OCI-LY1 (cell line): Measurements from ENCODE around the gene CACNA1B.

Experiments
- EZH2 ChIP-seq: fragments of 200-600 bp; sonication (generic), shearing (Covaris generic); IDR thresholded peaks from 2 replicates; pipeline ENCODE4 v1.8.0; 2017; ENCODE audit warnings: borderline replicate concordance, mixed run types, mild to moderate bottlenecking, antibody characterized with exemption, low read length, moderate library complexity, mixed read lengths
- TF ChIP-seq, protein P1 (sequence below): fragments of 200-600 bp; sonication (generic), shearing (Covaris generic); IDR thresholded peaks from 2 replicates; pipeline ENCODE4 v1.5.1; 2017; ENCODE audit warnings: mild to moderate bottlenecking, antibody characterized with exemption, low read length, moderate library complexity, mixed read lengths

DNA sequence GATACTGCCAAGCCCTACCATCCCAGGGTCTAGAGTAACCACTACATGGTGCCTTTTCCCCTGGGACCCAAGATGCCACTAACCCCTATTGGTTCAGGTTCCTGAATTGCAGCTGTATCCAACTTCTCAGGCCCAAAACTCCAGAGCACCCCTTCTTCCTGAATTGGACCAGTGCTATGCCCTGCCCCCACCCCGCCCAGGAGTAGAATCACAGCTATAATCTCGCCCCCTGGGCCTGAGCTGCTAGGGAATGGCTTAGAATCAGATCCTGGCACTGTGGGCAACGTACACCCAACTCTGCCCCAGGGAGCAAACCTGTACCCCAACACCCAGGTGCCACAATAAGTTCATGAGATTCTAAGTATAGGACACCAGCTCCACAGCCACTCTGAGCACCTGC is 206.3 kb downstream of the CACNA1B start:
- TF ChIP-seq, protein P1, sequence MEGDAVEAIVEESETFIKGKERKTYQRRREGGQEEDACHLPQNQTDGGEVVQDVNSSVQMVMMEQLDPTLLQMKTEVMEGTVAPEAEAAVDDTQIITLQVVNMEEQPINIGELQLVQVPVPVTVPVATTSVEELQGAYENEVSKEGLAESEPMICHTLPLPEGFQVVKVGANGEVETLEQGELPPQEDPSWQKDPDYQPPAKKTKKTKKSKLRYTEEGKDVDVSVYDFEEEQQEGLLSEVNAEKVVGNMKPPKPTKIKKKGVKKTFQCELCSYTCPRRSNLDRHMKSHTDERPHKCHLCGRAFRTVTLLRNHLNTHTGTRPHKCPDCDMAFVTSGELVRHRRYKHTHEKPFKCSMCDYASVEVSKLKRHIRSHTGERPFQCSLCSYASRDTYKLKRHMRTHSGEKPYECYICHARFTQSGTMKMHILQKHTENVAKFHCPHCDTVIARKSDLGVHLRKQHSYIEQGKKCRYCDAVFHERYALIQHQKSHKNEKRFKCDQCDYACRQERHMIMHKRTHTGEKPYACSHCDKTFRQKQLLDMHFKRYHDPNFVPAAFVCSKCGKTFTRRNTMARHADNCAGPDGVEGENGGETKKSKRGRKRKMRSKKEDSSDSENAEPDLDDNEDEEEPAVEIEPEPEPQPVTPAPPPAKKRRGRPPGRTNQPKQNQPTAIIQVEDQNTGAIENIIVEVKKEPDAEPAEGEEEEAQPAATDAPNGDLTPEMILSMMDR, result no peak
- TF ChIP-seq EZH2, result no peak
